Stimulated activated CD8-positive, alpha-beta memory T cell treated with anti-CD3 and anti-CD28 coated beads, Interleukin-12 subunit alpha, Interleukin-12 subunit beta, amount 100 ng/mL, for 4 hours (primary cell): ENCODE results near the gene COL23A1.
"Not testable (repeated sequence)": the region's sequence is repeated elsewhere in the genome, so short reads cannot be mapped to it uniquely, and the experiment has no call there.

ENCODE experiments used
- DNase-seq: peaks from one replicate; pipeline ENCODE4 v3.0.0-alpha.2; 2020; ENCODE audit warnings: low read depth

COL23A1 gene

GRCh38 chr5:178378527-178379484 is 211.4 kb downstream of the COL23A1 start:
- no peak for DNase-seq

- DNase-seq, result no peak
Observed at GRCh38 chr5:178377583-178378270, 212.5 kb downstream of the COL23A1 start.

- no peak for DNase-seq
Observed at GRCh38 chr5:178376921-178377582, 213.1 kb downstream of the COL23A1 start.

- no peak for DNase-seq
Observed at GRCh38 chr5:178375348-178375747, 214.8 kb downstream of the COL23A1 start.

GRCh38 chr5:178373711-178374110 is 216.5 kb downstream of the COL23A1 start:
- DNase-seq, result no peak

GRCh38 chr5:178372142-178372571 is 218.0 kb downstream of the COL23A1 start:
- no peak for DNase-seq

- no peak for DNase-seq
Observed at GRCh38 chr5:178371362-178372111, 218.7 kb downstream of the COL23A1 start.

GRCh38 chr5:178370102-178370501 is 220.1 kb downstream of the COL23A1 start:
- no peak for DNase-seq

- not testable (repeated sequence) for DNase-seq
Observed at GRCh38 chr5:178369469-178369868, 220.7 kb downstream of the COL23A1 start.

GRCh38 chr5:178368716-178369300 is 221.4 kb downstream of the COL23A1 start:
- no peak for DNase-seq

GRCh38 chr5:178368274-178368673 is 221.9 kb downstream of the COL23A1 start:
- DNase-seq, result no peak

- no peak for DNase-seq
Observed at GRCh38 chr5:178367736-178368120, 222.5 kb downstream of the COL23A1 start.

- no peak for DNase-seq
Observed at GRCh38 chr5:178366998-178367735, 223.0 kb downstream of the COL23A1 start.

- DNase-seq, result no peak
Observed at GRCh38 chr5:178365501-178366440, 224.4 kb downstream of the COL23A1 start.

- no peak for DNase-seq
Observed at GRCh38 chr5:178364326-178364675, 225.9 kb downstream of the COL23A1 start.

- no peak for DNase-seq
Observed at GRCh38 chr5:178363501-178364325, 226.5 kb downstream of the COL23A1 start.

GRCh38 chr5:178361657-178362445 is 228.3 kb downstream of the COL23A1 start:
- no peak for DNase-seq

GRCh38 chr5:178360926-178361235 is 229.3 kb downstream of the COL23A1 start:
- DNase-seq, result no peak
